ENCODE measurements around the gene KCNJ4.

Gene KCNJ4

GRCh38 chr22:38481162-38481870 lies 26.3 kb upstream of the KCNJ4 start:
- Histone ChIP-seq H2BK12ac (ENCODE audit: low read length in 2 of 2) (no peak overlapping the region), H3K23ac (ENCODE audit: low read length in 2 of 2) (no peak overlapping the region)

DNA sequence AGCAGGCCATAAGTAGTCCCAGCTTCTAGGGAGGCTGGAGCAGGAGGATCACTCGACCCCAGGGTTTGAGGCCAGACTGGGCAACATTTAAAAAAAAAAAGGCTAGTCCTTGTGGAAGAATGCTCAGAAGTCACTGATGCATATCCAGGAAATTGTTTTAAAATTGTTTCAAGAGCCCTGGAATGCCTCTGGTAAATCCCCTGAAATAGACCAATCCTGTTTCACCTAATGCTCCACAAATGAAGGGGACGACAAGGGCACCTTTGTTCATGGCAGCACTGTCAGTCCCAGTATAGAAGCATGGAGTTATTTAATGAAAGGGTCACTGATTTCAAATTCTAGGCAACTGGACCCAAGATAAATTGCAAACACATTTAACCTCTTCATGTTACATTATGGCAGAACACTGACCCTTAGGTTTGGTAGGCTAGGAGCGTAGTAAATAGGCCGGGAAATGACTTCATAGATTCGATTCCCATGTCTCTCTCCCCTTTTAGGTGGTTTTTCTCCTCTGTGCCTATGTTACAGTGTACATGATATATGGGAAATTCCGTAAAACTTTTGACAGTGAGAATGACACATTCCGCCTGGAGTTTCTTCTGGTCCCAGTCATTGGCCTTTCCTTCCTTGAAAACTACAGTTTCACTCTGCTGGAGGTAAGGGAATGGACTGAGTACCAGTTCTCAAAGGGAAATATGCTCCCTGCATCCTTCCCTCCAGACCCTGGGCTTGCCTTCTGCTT lies 24.3 kb upstream of the KCNJ4 start:
- Histone ChIP-seq H2AK5ac (ENCODE audit: low read length, severe bottlenecking) (peak overlapping the region; percentile 80), H3K14ac (ENCODE audit: low read length in 2 of 2) (no peak overlapping the region), H3K36me3 (ENCODE audit: control insufficient read depth in 1 of 2, insufficient read depth in 2 of 2, low read depth in 1 of 2, low read length in 2 of 2) (peaks cover 14 to 77% of the 10 kb centered on the region in 2 experiments), H2BK120ac (ENCODE audit: low read depth, low read length) (no peak overlapping the region), H3K4me1 (ENCODE audit: control insufficient read depth, insufficient read depth, low read depth, low read length) (peaks cover 5% of the 10 kb centered on the region), H2BK12ac (ENCODE audit: low read length in 2 of 2) (no peak overlapping the region), H3K18ac (ENCODE audit: low read depth in 1 of 2, low read length in 2 of 2) (no peak overlapping the region), H3K79me1 (replicated peaks; ENCODE audit: low read length, poor library complexity, severe bottlenecking) (peaks cover 6% of the 10 kb centered on the region), H2BK5ac (ENCODE audit: low read depth, low read length, poor library complexity, severe bottlenecking) (no peak overlapping the region), H3K27ac (ENCODE audit: low read length, poor library complexity, severe bottlenecking) (peak overlapping the region; percentile 68), H3K4me2 (ENCODE audit: low read length, poor library complexity, severe bottlenecking) (no peak overlapping the region), H2BK15ac (ENCODE audit: low read depth, poor library complexity, severe bottlenecking) (no peak overlapping the region), H4K91ac (ENCODE audit: low read length) (no peak overlapping the region), H3K9ac (ENCODE audit: low read length) (no peak overlapping the region), H2AFZ (ENCODE audit: low read depth, low read length) (no peak overlapping the region), H3K23ac (ENCODE audit: low read length in 2 of 2) (no peak overlapping the region), H3K27me3 (ENCODE audit: control insufficient read depth in 1 of 2, insufficient read depth in 1 of 2, low read length in 2 of 2) (no peaks in the 10 kb centered on the region), H3K4ac (ENCODE audit: low read depth in 1 of 2, low read length in 2 of 2) (no peak overlapping the region), H3K4me3 (ENCODE audit: insufficient read depth in 1 of 2, low read depth in 1 of 2, low read length in 2 of 2) (no peak overlapping the region), H3K9me3 (ENCODE audit: control insufficient read depth, low read length) (no peaks in the 10 kb centered on the region), H4K8ac (ENCODE audit: low read length) (no peak overlapping the region)
- no peak for DNase-seq
- WGBS: 83% methylated on average over 3 of the region's 7 CpGs

More at GRCh38 chr22:38481162-38481870, 26.3 kb upstream of the KCNJ4 start:
- H4K91ac ChIP-seq (ENCODE audit: low read length): no peak overlapping the region
- peaks cover 9% of the 10 kb centered on the region for H3K79me1 ChIP-seq (replicated peaks; ENCODE audit: low read length, poor library complexity, severe bottlenecking)
- H3K36me3 ChIP-seq (ENCODE audit: control insufficient read depth in 1 of 2, insufficient read depth in 2 of 2, low read depth in 1 of 2, low read length in 2 of 2): peaks cover 15 to 81% of the 10 kb centered on the region in 2 experiments
- no peak for DNase-seq
- no peak overlapping the region for H4K8ac ChIP-seq (ENCODE audit: low read length)
- peak overlapping the region; percentile 9 for H3K9ac ChIP-seq (ENCODE audit: low read length)
- H2BK15ac ChIP-seq (ENCODE audit: low read depth, poor library complexity, severe bottlenecking): no peak overlapping the region
- no peaks in the 10 kb centered on the region for H3K9me3 ChIP-seq (ENCODE audit: control insufficient read depth, low read length)
- no peak overlapping the region for H2BK5ac ChIP-seq (ENCODE audit: low read depth, low read length, poor library complexity, severe bottlenecking)
- H3K14ac ChIP-seq (ENCODE audit: low read length in 2 of 2): no peak overlapping the region
- no peak overlapping the region for H3K4me2 ChIP-seq (ENCODE audit: low read length, poor library complexity, severe bottlenecking)
- H3K27me3 ChIP-seq (ENCODE audit: control insufficient read depth in 1 of 2, insufficient read depth in 1 of 2, low read length in 2 of 2): no peaks in the 10 kb centered on the region
- no peak overlapping the region for H3K18ac ChIP-seq (ENCODE audit: low read depth in 1 of 2, low read length in 2 of 2)
- H3K4me3 ChIP-seq (ENCODE audit: insufficient read depth in 1 of 2, low read depth in 1 of 2, low read length in 2 of 2): no peak overlapping the region
- no peak overlapping the region for H2AK5ac ChIP-seq (ENCODE audit: low read length, severe bottlenecking)
- no peak overlapping the region for H3K4ac ChIP-seq (ENCODE audit: low read depth in 1 of 2, low read length in 2 of 2)
- H3K4me1 ChIP-seq (ENCODE audit: control insufficient read depth, insufficient read depth, low read depth, low read length): peaks cover 7% of the 10 kb centered on the region
- H2BK120ac ChIP-seq (ENCODE audit: low read depth, low read length): no peak overlapping the region
- no peak overlapping the region for H2AFZ ChIP-seq (ENCODE audit: low read depth, low read length)
- peak overlapping the region; percentile 35 for H3K27ac ChIP-seq (ENCODE audit: low read length, poor library complexity, severe bottlenecking)
- WGBS: 95% methylated on average over 3 of the region's 3 CpGs

- H2BK15ac ChIP-seq (ENCODE audit: low read depth, poor library complexity, severe bottlenecking): no peak overlapping the region
- no peaks in the 10 kb centered on the region for H3K27me3 ChIP-seq (ENCODE audit: control insufficient read depth in 1 of 2, insufficient read depth in 1 of 2, low read length in 2 of 2)
- no peak overlapping the region for H2BK12ac ChIP-seq (ENCODE audit: low read length in 2 of 2)
- no peak overlapping the region for H2BK120ac ChIP-seq (ENCODE audit: low read depth, low read length)
- peaks cover 5% of the 10 kb centered on the region for H3K4me1 ChIP-seq (ENCODE audit: control insufficient read depth, insufficient read depth, low read depth, low read length)
- no peak overlapping the region for H3K4me3 ChIP-seq (ENCODE audit: insufficient read depth in 1 of 2, low read depth in 1 of 2, low read length in 2 of 2)
- peak overlapping the region; percentile 70 for H3K27ac ChIP-seq (ENCODE audit: low read length, poor library complexity, severe bottlenecking)
- H2AFZ ChIP-seq (ENCODE audit: low read depth, low read length): no peak overlapping the region
- H3K79me1 ChIP-seq (replicated peaks; ENCODE audit: low read length, poor library complexity, severe bottlenecking): peaks cover 3% of the 10 kb centered on the region
- H3K36me3 ChIP-seq (ENCODE audit: control insufficient read depth in 1 of 2, insufficient read depth in 2 of 2, low read depth in 1 of 2, low read length in 2 of 2): peaks cover 17 to 64% of the 10 kb centered on the region in 2 experiments
- no peak overlapping the region for H2BK5ac ChIP-seq (ENCODE audit: low read depth, low read length, poor library complexity, severe bottlenecking)
- no peak overlapping the region for H4K8ac ChIP-seq (ENCODE audit: low read length)
- no peak overlapping the region for H3K14ac ChIP-seq (ENCODE audit: low read length in 2 of 2)
- H4K91ac ChIP-seq (ENCODE audit: low read length): no peak overlapping the region
- H2AK5ac ChIP-seq (ENCODE audit: low read length, severe bottlenecking): peak overlapping the region; percentile 9
- no peak overlapping the region for H3K23ac ChIP-seq (ENCODE audit: low read length in 2 of 2)
- H3K4ac ChIP-seq (ENCODE audit: low read depth in 1 of 2, low read length in 2 of 2): no peak overlapping the region
- no peak overlapping the region for H3K4me2 ChIP-seq (ENCODE audit: low read length, poor library complexity, severe bottlenecking)
- H3K9me3 ChIP-seq (ENCODE audit: control insufficient read depth, low read length): no peaks in the 10 kb centered on the region
- no peak for DNase-seq
- WGBS: 100% methylated on average over 1 of the region's 1 CpG
- no peak overlapping the region for H3K9ac ChIP-seq (ENCODE audit: low read length)
- H3K18ac ChIP-seq (ENCODE audit: low read depth in 1 of 2, low read length in 2 of 2): no peak overlapping the region
Measured at GRCh38 chr22:38477585-38477984, 22.6 kb upstream of the KCNJ4 start.

DNA sequence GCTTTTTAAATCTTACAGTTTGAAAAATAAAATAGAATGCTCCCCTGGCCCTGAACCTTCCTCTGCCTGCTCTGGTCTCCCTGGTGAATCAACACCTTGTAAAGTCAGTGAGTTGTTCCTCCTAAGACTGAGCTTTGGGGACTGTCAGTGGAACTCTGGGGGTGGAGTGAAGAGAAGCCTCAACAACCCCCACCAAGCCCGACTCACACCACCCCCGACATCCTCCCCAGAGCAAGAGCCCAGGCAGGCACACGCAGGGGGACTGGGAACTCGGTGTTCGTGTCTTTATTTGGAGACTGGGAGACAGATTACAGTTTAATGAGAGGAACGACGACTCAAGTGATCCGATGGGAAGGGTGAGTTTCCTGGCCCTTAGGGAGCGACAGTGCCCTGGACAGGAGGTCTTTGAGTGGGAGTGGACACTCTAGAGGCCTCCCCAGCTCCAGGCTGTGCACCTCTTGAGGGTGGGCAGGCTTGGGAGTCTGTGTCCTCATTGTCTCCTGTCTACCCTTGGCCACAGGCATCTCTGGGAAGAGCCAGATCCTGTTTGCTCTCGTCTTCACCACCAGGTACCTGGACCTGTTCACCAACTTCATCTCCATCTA lies 19.1 kb upstream of the KCNJ4 start:
- H3K36me3 ChIP-seq (ENCODE audit: control insufficient read depth in 1 of 2, insufficient read depth in 2 of 2, low read depth in 1 of 2, low read length in 2 of 2): peaks cover 21 to 42% of the 10 kb centered on the region in 2 experiments
- 87% methylated on average over 7 of the region's 10 CpGs for WGBS
- no peak overlapping the region for H3K18ac ChIP-seq (ENCODE audit: low read depth in 1 of 2, low read length in 2 of 2)

More for the DNA sequence above, 19.1 kb upstream of the KCNJ4 start:
- peak overlapping the region; percentile 19 for H4K8ac ChIP-seq (ENCODE audit: low read length)
- no peak for DNase-seq
- no peaks in the 10 kb centered on the region for H3K9me3 ChIP-seq (ENCODE audit: control insufficient read depth, low read length)
- H3K14ac ChIP-seq (ENCODE audit: low read length in 2 of 2): no peak overlapping the region
- no peak overlapping the region for H3K9ac ChIP-seq (ENCODE audit: low read length)
- H2BK5ac ChIP-seq (ENCODE audit: low read depth, low read length, poor library complexity, severe bottlenecking): no peak overlapping the region
- no peaks in the 10 kb centered on the region for H3K27me3 ChIP-seq (ENCODE audit: control insufficient read depth in 1 of 2, insufficient read depth in 1 of 2, low read length in 2 of 2)
- H3K27ac ChIP-seq (ENCODE audit: low read length, poor library complexity, severe bottlenecking): no peak overlapping the region
- H3K4me2 ChIP-seq (ENCODE audit: low read length, poor library complexity, severe bottlenecking): no peak overlapping the region
- no peak overlapping the region for H2AFZ ChIP-seq (ENCODE audit: low read depth, low read length)
- H3K79me1 ChIP-seq (replicated peaks; ENCODE audit: low read length, poor library complexity, severe bottlenecking): peaks cover 19% of the 10 kb centered on the region
- H3K4ac ChIP-seq (ENCODE audit: low read depth in 1 of 2, low read length in 2 of 2): no peak overlapping the region
- H2BK15ac ChIP-seq (ENCODE audit: low read depth, poor library complexity, severe bottlenecking): no peak overlapping the region
- H2BK12ac ChIP-seq (ENCODE audit: low read length in 2 of 2): no peak overlapping the region
- H2AK5ac ChIP-seq (ENCODE audit: low read length, severe bottlenecking): no peak overlapping the region
- H3K4me3 ChIP-seq (ENCODE audit: insufficient read depth in 1 of 2, low read depth in 1 of 2, low read length in 2 of 2): no peak overlapping the region
- peaks cover 12% of the 10 kb centered on the region for H3K4me1 ChIP-seq (ENCODE audit: control insufficient read depth, insufficient read depth, low read depth, low read length)
- H3K23ac ChIP-seq (ENCODE audit: low read length in 2 of 2): no peak overlapping the region
- H2BK120ac ChIP-seq (ENCODE audit: low read depth, low read length): no peak overlapping the region
- no peak overlapping the region for H4K91ac ChIP-seq (ENCODE audit: low read length)
